Upper lobe of right lung (tissue), 1 donor: Measurements from ENCODE around the gene DIP2A. TPM values are rescaled to one million over a fixed set of nuclear protein-coding genes. Genes with fewer than 3 reads are reported as not detected.
A peak's percentile ranks its signal among the peaks of the same experiment; 100 is the strongest.

Experiments
- ATAC-seq: fragments of 200-7000 bp; cut with Tn5 transposase; one replicate; pipeline ENCODE4 v1.9.1; 2020; ENCODE audit warnings: mild to moderate bottlenecking, moderate library complexity
- DNase-seq: peaks from one replicate; pipeline ENCODE4 v3.0.0-alpha.2; 2020
- H3K27ac ChIP-seq: fragments of 200-600 bp; one replicate; pipeline ENCODE4 v1.8.0; 2022
- H3K27me3 ChIP-seq: fragments of 200-600 bp; one replicate; pipeline ENCODE4 v1.8.0; 2022; ENCODE audit warnings: mild to moderate bottlenecking
- H3K36me3 ChIP-seq: fragments of 200-600 bp; one replicate; pipeline ENCODE4 v1.8.0; 2022
- H3K4me1 ChIP-seq: fragments of 200-600 bp; one replicate; pipeline ENCODE4 v1.8.0; 2022
- H3K4me3 ChIP-seq: fragments of 200-600 bp; one replicate; pipeline ENCODE4 v1.8.0; 2022; ENCODE audit warnings: mild to moderate bottlenecking
- H3K9me3 ChIP-seq: fragments of 200-600 bp; one replicate; pipeline ENCODE4 v1.8.0; 2022
- intact Hi-C: fragments of 100-400 bp; cut with DNase I; formaldehyde crosslinking; loops from one replicate; pipeline ENCODE4 v1.11.0; 2022
- total RNA-seq: library from RNA; stranded (reverse); fragmentation: NEBNext Ultra II Directional; extraction: Animal tissue kit (Norgen Biotek cat#: 25700); gene quantifications from one replicate; pipeline ENCODE4 v1.2.1, GENCODE V29; 2021
- TF ChIP-seq, protein P1 (sequence below): fragments of 200-600 bp; IDR thresholded peaks from one replicate; pipeline ENCODE4 v1.8.0; 2022; ENCODE audit warnings: antibody characterized with exemption
- donor health status: DM: no; HTN: yes; CAD: no; lungs with severe emphysema.

DIP2A gene
- total RNA-seq, 1 donor from 2014 or later = 35.6 TPM

DNA sequence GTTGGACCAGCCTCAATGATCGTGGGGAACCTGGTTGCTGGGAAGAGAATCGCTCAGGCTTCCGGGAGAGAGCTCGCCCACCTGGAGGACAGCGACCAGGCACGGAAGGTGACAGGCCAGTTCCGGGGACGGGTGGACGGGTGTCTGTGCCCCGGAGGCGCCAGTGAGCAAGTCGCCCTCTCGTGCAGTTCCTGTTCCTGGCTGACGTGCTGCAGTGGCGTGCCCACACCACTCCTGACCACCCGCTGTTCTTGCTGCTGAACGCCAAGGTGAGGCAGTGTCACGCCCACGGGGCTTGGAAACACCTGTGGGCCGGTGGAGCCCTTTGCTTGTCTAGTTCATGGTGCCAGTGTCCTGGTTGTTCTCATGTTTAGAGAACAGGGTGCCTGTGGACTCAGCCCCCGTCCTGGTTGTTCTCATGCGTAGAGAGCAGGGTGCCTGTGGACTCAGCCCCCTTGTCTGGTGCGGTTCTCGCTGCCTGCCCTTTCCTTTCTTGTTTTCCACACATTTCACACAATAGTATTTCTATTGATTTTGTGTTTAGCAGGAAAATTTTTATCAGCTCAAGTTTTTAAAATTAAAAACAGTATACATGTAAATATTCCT, 93.0 kb downstream of the DIP2A start:
- Histone ChIP-seq H3K36me3 (peaks cover 60% of the 10 kb centered on the region), H3K4me1 (no peaks in the 10 kb centered on the region), H3K4me3 (peak overlapping the region; percentile 12), H3K27me3 (no peaks in the 10 kb centered on the region), H3K9me3 (no peaks in the 10 kb centered on the region), H3K27ac (peak overlapping the region; percentile 71)
- DNase-seq (peak; percentile 79), ATAC-seq (peak; percentile 79)
- TF ChIP-seq, protein P1, sequence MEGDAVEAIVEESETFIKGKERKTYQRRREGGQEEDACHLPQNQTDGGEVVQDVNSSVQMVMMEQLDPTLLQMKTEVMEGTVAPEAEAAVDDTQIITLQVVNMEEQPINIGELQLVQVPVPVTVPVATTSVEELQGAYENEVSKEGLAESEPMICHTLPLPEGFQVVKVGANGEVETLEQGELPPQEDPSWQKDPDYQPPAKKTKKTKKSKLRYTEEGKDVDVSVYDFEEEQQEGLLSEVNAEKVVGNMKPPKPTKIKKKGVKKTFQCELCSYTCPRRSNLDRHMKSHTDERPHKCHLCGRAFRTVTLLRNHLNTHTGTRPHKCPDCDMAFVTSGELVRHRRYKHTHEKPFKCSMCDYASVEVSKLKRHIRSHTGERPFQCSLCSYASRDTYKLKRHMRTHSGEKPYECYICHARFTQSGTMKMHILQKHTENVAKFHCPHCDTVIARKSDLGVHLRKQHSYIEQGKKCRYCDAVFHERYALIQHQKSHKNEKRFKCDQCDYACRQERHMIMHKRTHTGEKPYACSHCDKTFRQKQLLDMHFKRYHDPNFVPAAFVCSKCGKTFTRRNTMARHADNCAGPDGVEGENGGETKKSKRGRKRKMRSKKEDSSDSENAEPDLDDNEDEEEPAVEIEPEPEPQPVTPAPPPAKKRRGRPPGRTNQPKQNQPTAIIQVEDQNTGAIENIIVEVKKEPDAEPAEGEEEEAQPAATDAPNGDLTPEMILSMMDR = no peak
- intact Hi-C loops = no loop called here

DNA sequence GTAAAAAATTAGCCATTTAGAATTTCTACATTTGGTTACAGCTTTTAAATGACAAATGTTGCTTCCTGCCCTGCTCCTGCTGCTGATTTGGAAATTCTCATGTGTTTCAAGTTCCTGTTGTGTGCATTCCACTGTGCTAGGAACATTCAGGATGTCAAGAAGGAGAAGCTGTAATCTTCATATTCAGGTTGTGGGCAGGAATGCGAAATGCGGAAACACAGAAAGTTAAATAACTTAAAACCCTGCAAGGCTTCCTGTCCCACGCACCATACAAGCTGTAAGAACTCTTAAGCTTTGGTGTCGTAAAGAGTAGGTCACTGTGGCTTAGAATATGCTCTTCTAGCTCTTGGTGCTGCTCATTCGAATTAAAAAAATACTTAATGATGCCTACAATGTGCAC, 93.6 kb downstream of the DIP2A start:
- DNase-seq = no peak
- no peak overlapping the region for H3K4me3 ChIP-seq
- no peaks in the 10 kb centered on the region for H3K9me3 ChIP-seq
- peaks cover 60% of the 10 kb centered on the region for H3K36me3 ChIP-seq
- TF ChIP-seq, protein P1 = no peak
- no peaks in the 10 kb centered on the region for H3K27me3 ChIP-seq
- intact Hi-C loops = no loop called here
- no peaks in the 10 kb centered on the region for H3K4me1 ChIP-seq
- H3K27ac ChIP-seq = peak overlapping the region; percentile 71
- peak; percentile 69 for ATAC-seq

DNA sequence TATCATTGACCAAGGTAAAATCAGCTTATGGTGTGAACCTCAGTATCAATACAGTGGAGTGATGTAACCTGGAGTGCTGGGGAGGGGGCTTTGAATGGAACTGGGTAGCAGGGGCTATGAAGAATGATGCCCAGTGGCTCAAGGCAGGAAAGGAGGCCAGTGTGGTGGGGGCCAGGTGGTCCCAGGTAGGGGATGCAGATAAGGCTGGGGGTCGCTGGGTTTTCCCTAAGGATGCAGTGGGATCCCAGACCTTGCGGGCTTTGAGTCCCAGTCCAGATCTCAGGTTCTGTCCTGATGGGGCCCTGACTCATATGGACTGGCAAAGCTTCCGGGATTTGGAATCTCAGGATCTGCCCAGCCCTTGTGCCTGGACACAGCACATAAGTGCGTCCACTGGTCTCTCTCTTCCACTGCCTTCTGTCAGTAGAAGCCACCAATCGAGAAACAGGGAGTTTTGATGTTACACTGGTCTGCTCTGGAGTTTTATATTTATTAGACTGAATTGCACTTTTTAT, 94.2 kb downstream of the DIP2A start:
- no peaks in the 10 kb centered on the region for H3K4me1 ChIP-seq
- peak overlapping the region; percentile 71 for H3K27ac ChIP-seq
- no peak for DNase-seq
- peaks cover 64% of the 10 kb centered on the region for H3K36me3 ChIP-seq
- intact Hi-C loops = no loop called here
- no peaks in the 10 kb centered on the region for H3K9me3 ChIP-seq
- no peaks in the 10 kb centered on the region for H3K27me3 ChIP-seq
- ATAC-seq = no peak
- no peak overlapping the region for H3K4me3 ChIP-seq
- TF ChIP-seq, protein P1 = no peak

DNA sequence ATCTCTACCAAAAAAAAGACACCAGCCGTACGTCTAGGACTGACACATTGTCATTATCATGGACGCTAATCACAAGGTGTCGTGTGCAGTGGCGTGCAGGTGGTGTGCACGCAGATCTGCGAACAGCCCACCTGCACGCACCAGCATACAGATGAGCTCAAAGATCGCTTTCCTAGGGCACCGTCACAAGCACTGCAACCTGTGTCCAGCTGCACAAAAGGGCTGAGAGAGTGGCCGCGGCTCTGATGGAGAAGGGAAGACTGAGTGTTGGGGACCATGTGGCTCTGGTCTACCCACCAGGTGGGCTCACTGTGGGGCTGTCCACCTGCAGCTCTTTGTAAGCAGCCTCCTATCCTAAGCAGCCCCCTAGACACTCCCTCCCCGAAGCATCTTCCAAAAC, 95.3 kb downstream of the DIP2A start:
- intact Hi-C loops = no loop called here
- peaks cover 74% of the 10 kb centered on the region for H3K36me3 ChIP-seq
- H3K27ac ChIP-seq = no peak overlapping the region
- no peaks in the 10 kb centered on the region for H3K9me3 ChIP-seq
- H3K27me3 ChIP-seq = no peaks in the 10 kb centered on the region
- H3K4me1 ChIP-seq = no peaks in the 10 kb centered on the region
- H3K4me3 ChIP-seq = no peak overlapping the region
- ATAC-seq (no peak), DNase-seq (no peak)
- TF ChIP-seq, protein P1 = no peak

DNA sequence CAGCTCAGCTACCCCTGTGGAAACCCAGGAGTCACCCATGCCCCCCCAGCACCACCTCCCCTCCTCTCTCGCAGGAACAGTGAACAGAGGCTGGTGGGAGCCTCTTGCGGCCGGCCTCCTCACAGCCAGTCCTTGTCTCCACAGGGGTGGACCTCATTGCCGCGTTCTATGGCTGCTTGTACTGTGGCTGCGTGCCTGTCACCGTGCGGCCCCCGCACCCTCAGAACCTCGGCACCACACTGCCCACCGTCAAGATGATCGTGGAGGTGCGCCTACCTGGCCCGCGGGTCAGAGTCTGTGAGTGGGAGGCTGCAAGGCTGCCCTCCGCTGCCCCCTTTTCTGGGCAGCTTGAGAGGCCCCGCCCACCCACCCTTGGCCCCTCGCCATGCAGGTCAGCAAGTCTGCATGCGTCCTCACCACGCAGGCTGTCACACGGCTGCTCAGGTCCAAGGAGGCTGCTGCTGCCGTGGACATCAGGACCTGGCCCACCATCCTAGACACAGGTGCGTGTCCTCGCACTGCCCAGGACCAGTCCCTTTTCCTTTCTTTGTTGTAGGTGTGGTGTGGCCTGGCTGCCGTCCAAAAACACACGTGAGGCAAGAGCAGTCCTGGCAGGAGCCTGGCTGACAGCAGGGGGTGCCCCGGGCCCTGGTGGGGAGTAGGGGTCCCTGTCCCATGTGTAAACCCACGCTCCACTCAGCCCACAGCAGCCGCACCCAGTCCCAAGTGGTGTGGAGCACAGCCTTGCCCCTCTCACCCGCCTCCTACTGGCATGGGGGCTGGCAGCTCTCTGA, 95.9 kb downstream of the DIP2A start:
- peaks cover 79% of the 10 kb centered on the region for H3K36me3 ChIP-seq
- TF ChIP-seq, protein P1 = no peak
- no peaks in the 10 kb centered on the region for H3K4me1 ChIP-seq
- no peak overlapping the region for H3K27ac ChIP-seq
- no peaks in the 10 kb centered on the region for H3K27me3 ChIP-seq
- DNase-seq (no peak), ATAC-seq (no peak)
- intact Hi-C loops = no loop called here
- H3K9me3 ChIP-seq = no peaks in the 10 kb centered on the region
- no peak overlapping the region for H3K4me3 ChIP-seq
